Activated CD4-positive, alpha-beta memory T cell treated with anti-CD3 and anti-CD28 coated beads, Interleukin-2, amount 10 ng/mL, durations not matched to agents 7 days and 5 days (primary cell): ENCODE results near the gene LGSN. TPM values are rescaled to one million over a fixed set of nuclear protein-coding genes. Genes with fewer than 3 reads are reported as not detected.
"Not testable (repeated sequence)": the region's sequence is repeated elsewhere in the genome, so short reads cannot be mapped to it uniquely, and the experiment has no call there.

Source experiments
- CTCF ChIA-PET: fragments of 350-600 bp; sonication (Branson Sonifier 250); formaldehyde crosslinking; loops from one replicate; lab custom pipeline; 2021; ENCODE audit warnings: antibody characterized with exemption, inconsistent platforms; lab: Charles Lee
- POLR2A ChIA-PET: fragments of 350-600 bp; sonication (Branson Sonifier 250); formaldehyde crosslinking; loops from one replicate; lab custom pipeline; 2021; ENCODE audit warnings: antibody characterized with exemption; lab: Charles Lee
- DNase-seq: peaks from one replicate; pipeline ENCODE4 v3.0.0-alpha.2; 2020
- H3K27ac Mint-ChIP-seq: one replicate; pipeline ENCODE4 v1.8.0; 2021; ENCODE audit warnings: mild to moderate bottlenecking, mixed read lengths
- H3K27me3 Mint-ChIP-seq: one replicate; pipeline ENCODE4 v1.8.0; 2021; ENCODE audit warnings: mixed read lengths
- H3K36me3 Mint-ChIP-seq: one replicate; pipeline ENCODE4 v1.8.0; 2021; ENCODE audit warnings: low read depth, mixed read lengths
- H3K4me1 Mint-ChIP-seq: one replicate; pipeline ENCODE4 v1.8.0; 2021; ENCODE audit warnings: mixed read lengths
- H3K4me3 Mint-ChIP-seq: one replicate; pipeline ENCODE4 v1.8.0; 2021; ENCODE audit warnings: mild to moderate bottlenecking, mixed read lengths
- H3K9me3 Mint-ChIP-seq: one replicate; pipeline ENCODE4 v1.8.0; 2021; ENCODE audit warnings: mixed read lengths
- total RNA-seq, 2 experiments: library from RNA; stranded (reverse); gene quantifications; one replicate each; pipeline ENCODE4 v1.2.3, GENCODE V29; 2021

The LGSN gene
- total RNA-seq, 2 experiments from 2014 or later, result 0.15 to 0.18 TPM

- CTCF ChIA-PET, result no interaction called here
- no peaks in the 10 kb centered on the region for H3K4me1 Mint-ChIP-seq
- H3K36me3 Mint-ChIP-seq, result no peaks in the 10 kb centered on the region
- no peaks in the 10 kb centered on the region for H3K27me3 Mint-ChIP-seq
- POLR2A ChIA-PET, result no interaction called here
- H3K9me3 Mint-ChIP-seq, result no peaks in the 10 kb centered on the region
- no peak overlapping the region for H3K4me3 Mint-ChIP-seq
- no peak overlapping the region for H3K27ac Mint-ChIP-seq
- no peak for DNase-seq
Observed at GRCh38 chr6:63295553-63296194, 24.1 kb downstream of the LGSN start.

GRCh38 chr6:63290492-63291058 is 29.2 kb downstream of the LGSN start:
- CTCF ChIA-PET, result no interaction called here

GRCh38 chr6:63289269-63289872 is 30.4 kb downstream of the LGSN start:
- no peak for DNase-seq
- Mint-ChIP-seq H3K4me1 (no peaks in the 10 kb centered on the region), H3K27ac (no peak overlapping the region), H3K9me3 (no peaks in the 10 kb centered on the region), H3K4me3 (no peak overlapping the region), H3K27me3 (no peaks in the 10 kb centered on the region), H3K36me3 (no peaks in the 10 kb centered on the region)
- POLR2A ChIA-PET, result no interaction called here
- CTCF ChIA-PET, result interaction anchor here (0.5 kb wide), 1 partner anchor 43 kb away, joined by 3 read pairs; no protein-coding TSS in a partner anchor

More at GRCh38 chr6:63290492-63291058, 29.2 kb downstream of the LGSN start:
- Mint-ChIP-seq H3K27me3 (no peaks in the 10 kb centered on the region), H3K4me1 (no peaks in the 10 kb centered on the region), H3K27ac (no peak overlapping the region), H3K36me3 (no peaks in the 10 kb centered on the region), H3K4me3 (no peak overlapping the region), H3K9me3 (no peaks in the 10 kb centered on the region)
- POLR2A ChIA-PET, result no interaction called here
- no peak for DNase-seq

- CTCF ChIA-PET, result no interaction called here
- Mint-ChIP-seq H3K27ac (no peak overlapping the region), H3K36me3 (no peaks in the 10 kb centered on the region), H3K9me3 (no peaks in the 10 kb centered on the region), H3K4me3 (no peak overlapping the region), H3K4me1 (no peaks in the 10 kb centered on the region), H3K27me3 (no peaks in the 10 kb centered on the region)
- POLR2A ChIA-PET, result no interaction called here
- DNase-seq, result no peak
Observed at GRCh38 chr6:63280639-63281180, 39.1 kb downstream of the LGSN start.

GRCh38 chr6:63278916-63279315 is 40.9 kb downstream of the LGSN start:
- H3K4me1 Mint-ChIP-seq, result no peaks in the 10 kb centered on the region
- no peak overlapping the region for H3K4me3 Mint-ChIP-seq
- no peaks in the 10 kb centered on the region for H3K9me3 Mint-ChIP-seq
- CTCF ChIA-PET, result interaction anchor here (0.7 kb wide), 1 partner anchor 1722 kb away, joined by 3 read pairs; no protein-coding TSS in a partner anchor
- POLR2A ChIA-PET, result no interaction called here
- H3K36me3 Mint-ChIP-seq, result no peaks in the 10 kb centered on the region
- no peak overlapping the region for H3K27ac Mint-ChIP-seq
- H3K27me3 Mint-ChIP-seq, result no peaks in the 10 kb centered on the region
- no peak for DNase-seq

- Mint-ChIP-seq H3K27ac (no peak overlapping the region), H3K4me1 (no peaks in the 10 kb centered on the region), H3K36me3 (no peaks in the 10 kb centered on the region), H3K4me3 (no peak overlapping the region), H3K27me3 (no peaks in the 10 kb centered on the region), H3K9me3 (no peaks in the 10 kb centered on the region)
- POLR2A ChIA-PET, result no interaction called here
- CTCF ChIA-PET, result no interaction called here
- no peak for DNase-seq
Observed at GRCh38 chr6:63275953-63276352, 43.8 kb downstream of the LGSN start.

- H3K9me3 Mint-ChIP-seq, H3K36me3 Mint-ChIP-seq, POLR2A ChIA-PET, DNase-seq, H3K4me1 Mint-ChIP-seq, H3K27ac Mint-ChIP-seq, H3K27me3 Mint-ChIP-seq, CTCF ChIA-PET, H3K4me3 Mint-ChIP-seq: not testable (repeated sequence)
Observed at GRCh38 chr6:63274795-63275430, 44.9 kb downstream of the LGSN start.

- Mint-ChIP-seq H3K4me1 (no peaks in the 10 kb centered on the region), H3K27ac (no peak overlapping the region), H3K36me3 (no peaks in the 10 kb centered on the region), H3K27me3 (no peaks in the 10 kb centered on the region), H3K4me3 (no peak overlapping the region), H3K9me3 (no peaks in the 10 kb centered on the region)
- POLR2A ChIA-PET, result no interaction called here
- CTCF ChIA-PET, result interaction anchor here (0.7 kb wide), 1 partner anchor 70 kb away, joined by 5 read pairs; no protein-coding TSS in a partner anchor
- no peak for DNase-seq
Observed at GRCh38 chr6:63272397-63272796, 47.4 kb downstream of the LGSN start.

GRCh38 chr6:63269470-63269869 is 50.3 kb downstream of the LGSN start:
- no peak overlapping the region for H3K27ac Mint-ChIP-seq

GRCh38 chr6:63268574-63268973 is 51.2 kb downstream of the LGSN start:
- Mint-ChIP-seq H3K4me1 (no peaks in the 10 kb centered on the region), H3K36me3 (no peaks in the 10 kb centered on the region), H3K4me3 (no peak overlapping the region), H3K9me3 (no peaks in the 10 kb centered on the region), H3K27me3 (no peaks in the 10 kb centered on the region), H3K27ac (no peak overlapping the region)
- ChIA-PET POLR2A (no interaction called here), CTCF (no interaction called here)
- no peak for DNase-seq

More at GRCh38 chr6:63269470-63269869, 50.3 kb downstream of the LGSN start:
- Mint-ChIP-seq H3K4me3 (no peak overlapping the region), H3K4me1 (no peaks in the 10 kb centered on the region), H3K27me3 (no peaks in the 10 kb centered on the region), H3K9me3 (no peaks in the 10 kb centered on the region), H3K36me3 (no peaks in the 10 kb centered on the region)
- DNase-seq, result no peak
- ChIA-PET CTCF (no interaction called here), POLR2A (no interaction called here)

- no peaks in the 10 kb centered on the region for H3K9me3 Mint-ChIP-seq
- no peak overlapping the region for H3K27ac Mint-ChIP-seq
- no peak for DNase-seq
- CTCF ChIA-PET, result no interaction called here
- H3K4me3 Mint-ChIP-seq, result no peak overlapping the region
- POLR2A ChIA-PET, result no interaction called here
- no peaks in the 10 kb centered on the region for H3K27me3 Mint-ChIP-seq
- H3K36me3 Mint-ChIP-seq, result no peaks in the 10 kb centered on the region
- no peaks in the 10 kb centered on the region for H3K4me1 Mint-ChIP-seq
Observed at GRCh38 chr6:63267828-63268227, 52.0 kb downstream of the LGSN start.

GRCh38 chr6:63267046-63267445 is 52.7 kb downstream of the LGSN start:
- Mint-ChIP-seq H3K27ac (no peak overlapping the region), H3K36me3 (no peaks in the 10 kb centered on the region), H3K4me1 (no peaks in the 10 kb centered on the region), H3K4me3 (no peak overlapping the region), H3K27me3 (no peaks in the 10 kb centered on the region), H3K9me3 (no peaks in the 10 kb centered on the region)
- CTCF ChIA-PET, result no interaction called here
- POLR2A ChIA-PET, result no interaction called here
- DNase-seq, result no peak

- H3K27me3 Mint-ChIP-seq, result no peaks in the 10 kb centered on the region
- H3K4me3 Mint-ChIP-seq, result no peak overlapping the region
- H3K27ac Mint-ChIP-seq, result no peak overlapping the region
- ChIA-PET POLR2A (no interaction called here), CTCF (no interaction called here)
- H3K36me3 Mint-ChIP-seq, result no peaks in the 10 kb centered on the region
- DNase-seq, result no peak
- H3K4me1 Mint-ChIP-seq, result no peaks in the 10 kb centered on the region
- H3K9me3 Mint-ChIP-seq, result no peaks in the 10 kb centered on the region
Observed at GRCh38 chr6:63263444-63263843, 56.3 kb downstream of the LGSN start.
